Ishikawa (cell line): ENCODE measurements around the gene CYP20A1.

Source experiments
- CREB1 ChIP-seq: IDR thresholded peaks from 2 replicates; pipeline ENCODE4 v1.6.1; 2012; ENCODE audit warnings: low read depth
- EGR1 ChIP-seq: IDR thresholded peaks from 2 replicates; pipeline ENCODE4 v1.6.1; 2012
- EP300 ChIP-seq: IDR thresholded peaks from 2 replicates; pipeline ENCODE4 v1.6.1; 2012; ENCODE audit warnings: borderline replicate concordance
- FOXM1 ChIP-seq: IDR thresholded peaks from 2 replicates; pipeline ENCODE4 v1.6.1; 2012; ENCODE audit warnings: low read depth, borderline replicate concordance
- RAD21 ChIP-seq: IDR thresholded peaks from 2 replicates; pipeline ENCODE4 v1.6.1; 2012; ENCODE audit warnings: low read depth
- TAF1 ChIP-seq: IDR thresholded peaks from 2 replicates; pipeline ENCODE4 v1.6.1; 2012; ENCODE audit warnings: low read depth, mild to moderate bottlenecking
- TEAD4 ChIP-seq: IDR thresholded peaks from 2 replicates; pipeline ENCODE4 v1.6.1; 2012
- YY1 ChIP-seq: IDR thresholded peaks from 2 replicates; pipeline ENCODE4 v1.6.1; 2012; ENCODE audit warnings: low read depth
- ZBTB7A ChIP-seq: IDR thresholded peaks from 2 replicates; pipeline ENCODE4 v1.6.1; 2012; ENCODE audit warnings: low read depth
- TF ChIP-seq, protein P1 (sequence below): IDR thresholded peaks from 2 replicates; pipeline ENCODE4 v1.6.1; 2012

DNA sequence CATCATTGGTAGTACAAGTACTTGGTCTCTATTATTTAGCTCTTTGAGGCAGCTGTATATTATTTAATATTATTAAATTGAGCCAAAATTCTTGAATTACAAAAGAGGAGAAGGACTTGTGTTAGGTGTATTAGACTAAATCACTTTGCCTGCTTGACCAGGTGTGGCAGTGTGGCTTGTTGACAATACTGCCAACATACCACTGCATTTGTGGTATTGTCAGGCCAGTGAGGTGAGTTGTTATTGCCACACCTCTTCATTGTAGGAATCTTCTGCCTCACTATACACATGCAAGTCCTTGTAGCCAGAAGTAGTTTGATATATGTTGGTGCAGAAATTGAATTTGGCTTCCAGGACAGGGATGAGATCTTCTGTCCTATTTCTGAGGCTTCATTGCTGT is 40.5 kb downstream of the CYP20A1 start:
- TF ChIP-seq FOXM1, result no peak
- no peak for TF ChIP-seq RAD21
- no peak for TF ChIP-seq EGR1
- TF ChIP-seq CREB1, result no peak
- no peak for TF ChIP-seq EP300
- no peak for TF ChIP-seq TEAD4
- TF ChIP-seq ZBTB7A, result no peak
- TF ChIP-seq YY1, result no peak
- no peak for TF ChIP-seq TAF1
- TF ChIP-seq, protein P1, sequence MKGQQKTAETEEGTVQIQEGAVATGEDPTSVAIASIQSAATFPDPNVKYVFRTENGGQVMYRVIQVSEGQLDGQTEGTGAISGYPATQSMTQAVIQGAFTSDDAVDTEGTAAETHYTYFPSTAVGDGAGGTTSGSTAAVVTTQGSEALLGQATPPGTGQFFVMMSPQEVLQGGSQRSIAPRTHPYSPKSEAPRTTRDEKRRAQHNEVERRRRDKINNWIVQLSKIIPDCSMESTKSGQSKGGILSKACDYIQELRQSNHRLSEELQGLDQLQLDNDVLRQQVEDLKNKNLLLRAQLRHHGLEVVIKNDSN, result no peak
